Dermis blood vessel endothelial cell (primary cell): ENCODE measurements around the gene TEDC2. TPM values are rescaled to one million over a fixed set of nuclear protein-coding genes. Genes with fewer than 3 reads are reported as not detected.
"Not testable (repeated sequence)": the region's sequence is repeated elsewhere in the genome, so short reads cannot be mapped to it uniquely, and the experiment has no call there.

ENCODE experiments used
- DNase-seq: peaks from one replicate; pipeline ENCODE4 v3.0.0; 2010
- total RNA-seq: library from RNA; depleted of rRNA; stranded (reverse); fragments of >200 nt; gene quantifications from 2 replicates; pipeline ENCODE4 v1.2.3, GENCODE V29; 2014

The TEDC2 gene, protein sequence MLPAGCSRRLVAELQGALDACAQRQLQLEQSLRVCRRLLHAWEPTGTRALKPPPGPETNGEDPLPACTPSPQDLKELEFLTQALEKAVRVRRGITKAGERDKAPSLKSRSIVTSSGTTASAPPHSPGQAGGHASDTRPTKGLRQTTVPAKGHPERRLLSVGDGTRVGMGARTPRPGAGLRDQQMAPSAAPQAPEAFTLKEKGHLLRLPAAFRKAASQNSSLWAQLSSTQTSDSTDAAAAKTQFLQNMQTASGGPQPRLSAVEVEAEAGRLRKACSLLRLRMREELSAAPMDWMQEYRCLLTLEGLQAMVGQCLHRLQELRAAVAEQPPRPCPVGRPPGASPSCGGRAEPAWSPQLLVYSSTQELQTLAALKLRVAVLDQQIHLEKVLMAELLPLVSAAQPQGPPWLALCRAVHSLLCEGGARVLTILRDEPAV
- total RNA-seq: 6.3 and 7.0 TPM in 2 replicates

GRCh38 chr16:2459647-2460390 lies at the start of gene TEDC2:
TEDC2 (plus strand) TSS chr16:2460109; CDS start chr16:2460145, 36 bp downstream.
- peak; percentile 95 for DNase-seq

DNA sequence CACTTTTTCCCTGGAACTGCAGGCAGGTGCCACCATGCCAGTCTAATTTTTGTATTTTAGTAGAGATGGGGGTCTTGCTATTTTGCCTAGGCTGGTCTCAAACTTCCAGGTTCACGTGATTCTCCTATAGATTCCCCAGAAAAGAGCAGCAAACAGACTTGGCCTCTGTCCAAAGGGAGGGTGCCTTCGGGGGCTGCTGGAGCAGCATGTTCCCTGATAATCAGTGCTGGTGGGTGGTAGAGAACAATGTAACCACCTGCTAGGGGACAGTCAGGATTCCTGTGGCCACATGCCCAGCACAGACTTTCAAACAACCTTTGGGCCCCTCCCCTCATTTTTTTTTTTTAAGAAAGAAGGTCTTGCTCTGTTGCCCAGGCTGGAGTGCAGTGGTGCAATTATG lies 44.8 kb upstream of the TEDC2 start:
- DNase-seq: no peak

DNA sequence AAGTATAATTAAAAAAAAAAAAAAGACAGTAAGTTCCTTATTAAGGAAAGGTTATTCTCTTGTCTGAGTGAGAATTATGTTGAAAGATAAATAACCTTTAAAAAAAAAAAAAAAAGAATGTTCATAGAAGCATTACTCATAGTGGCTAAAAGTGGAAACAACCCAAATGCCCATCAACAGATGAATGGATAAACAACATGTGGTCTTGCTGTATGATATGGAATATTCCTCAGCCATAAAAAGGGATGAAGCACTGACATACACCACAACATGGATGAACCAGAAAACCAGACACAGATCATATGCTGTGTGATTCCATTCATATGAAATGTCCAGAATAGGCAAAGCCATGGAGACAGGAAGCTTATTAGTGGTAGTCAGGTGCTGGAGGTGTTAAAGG lies 39.9 kb upstream of the TEDC2 start:
- DNase-seq: no peak

DNA sequence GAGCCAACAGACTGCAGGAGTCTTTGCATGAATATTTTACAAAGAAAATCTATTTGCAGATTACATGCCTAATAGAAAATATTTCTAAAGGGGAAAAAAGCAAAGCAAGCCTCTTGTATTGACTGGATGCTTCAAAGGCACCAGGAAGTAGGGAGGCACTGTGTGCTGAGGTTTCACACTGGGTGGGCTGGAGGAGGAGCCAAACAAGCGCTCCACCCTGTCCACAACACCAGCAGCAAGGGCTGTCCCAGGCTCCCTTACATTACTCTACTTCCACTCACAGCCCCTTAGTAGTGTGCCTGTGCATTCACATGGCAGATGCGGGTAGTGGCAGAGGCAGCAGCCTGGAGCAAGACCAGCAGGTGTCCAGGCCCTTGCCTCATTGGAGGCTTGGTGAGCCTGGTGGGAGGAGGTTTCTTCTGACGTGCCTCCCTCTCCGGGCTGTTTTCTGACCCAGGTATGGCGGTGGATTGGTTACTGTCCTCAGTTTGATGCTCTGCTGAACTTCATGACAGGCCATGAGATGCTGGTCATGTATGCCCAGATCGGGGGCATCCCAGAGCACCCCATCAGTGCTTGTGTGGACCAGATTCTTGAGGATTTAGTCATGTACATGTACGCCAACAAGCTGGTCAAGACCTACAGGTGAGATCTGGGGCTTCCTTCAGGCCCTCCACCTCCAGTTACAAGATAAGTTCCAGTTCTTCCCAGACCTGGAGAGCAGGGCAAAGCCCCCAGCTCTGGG lies 37.6 kb upstream of the TEDC2 start:
- no peak for DNase-seq

DNA sequence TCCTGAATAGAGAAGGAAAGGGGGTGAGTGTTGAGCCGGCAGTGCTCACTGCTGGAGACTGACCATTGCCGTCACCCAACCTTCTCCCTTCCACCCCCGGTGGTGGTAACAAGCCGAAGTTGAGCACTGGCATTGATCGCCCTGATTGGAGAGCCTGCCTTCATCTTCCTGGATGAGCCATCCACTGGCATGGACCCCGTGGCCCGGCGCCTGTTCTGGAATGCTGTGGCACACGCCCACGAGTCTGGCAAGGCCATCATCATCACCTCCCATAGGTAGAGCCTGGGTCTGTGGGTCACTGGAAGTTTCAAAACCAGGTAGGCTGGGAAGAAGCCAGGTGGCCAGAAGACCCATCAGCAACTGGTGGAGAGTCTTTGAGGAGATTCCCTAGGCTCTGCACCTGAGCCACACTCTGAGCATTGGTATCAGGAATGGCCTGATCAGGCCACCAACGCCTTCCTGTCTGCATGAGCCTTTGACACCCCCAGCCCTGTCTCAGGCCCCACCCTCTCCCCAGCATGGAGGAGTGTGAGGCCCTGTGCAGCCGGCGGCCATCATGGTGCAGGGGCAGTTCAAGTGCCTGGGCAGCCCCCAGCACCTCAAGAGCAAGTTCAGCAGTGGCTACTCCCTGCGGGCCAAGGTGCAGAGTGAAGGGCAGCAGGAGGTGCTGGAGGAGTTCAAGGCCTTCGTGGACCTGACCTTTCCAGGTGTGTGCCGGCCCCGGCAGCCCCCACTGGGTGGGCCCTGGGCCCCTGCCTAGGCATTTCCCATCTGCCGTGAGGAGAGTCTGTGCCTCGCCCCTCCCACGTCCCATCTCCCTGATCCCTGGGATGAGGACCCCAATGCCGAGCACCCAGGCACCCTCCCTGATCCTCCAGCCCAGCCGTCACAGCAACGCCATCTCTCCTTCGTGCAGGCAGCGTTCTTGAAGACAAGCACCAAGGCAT lies 35.6 kb upstream of the TEDC2 start:
- DNase-seq: no peak

- no peak for DNase-seq
These were observed 34.8 kb upstream of the TEDC2 start for GRCh38 chr16:2425008-2425518.

DNA sequence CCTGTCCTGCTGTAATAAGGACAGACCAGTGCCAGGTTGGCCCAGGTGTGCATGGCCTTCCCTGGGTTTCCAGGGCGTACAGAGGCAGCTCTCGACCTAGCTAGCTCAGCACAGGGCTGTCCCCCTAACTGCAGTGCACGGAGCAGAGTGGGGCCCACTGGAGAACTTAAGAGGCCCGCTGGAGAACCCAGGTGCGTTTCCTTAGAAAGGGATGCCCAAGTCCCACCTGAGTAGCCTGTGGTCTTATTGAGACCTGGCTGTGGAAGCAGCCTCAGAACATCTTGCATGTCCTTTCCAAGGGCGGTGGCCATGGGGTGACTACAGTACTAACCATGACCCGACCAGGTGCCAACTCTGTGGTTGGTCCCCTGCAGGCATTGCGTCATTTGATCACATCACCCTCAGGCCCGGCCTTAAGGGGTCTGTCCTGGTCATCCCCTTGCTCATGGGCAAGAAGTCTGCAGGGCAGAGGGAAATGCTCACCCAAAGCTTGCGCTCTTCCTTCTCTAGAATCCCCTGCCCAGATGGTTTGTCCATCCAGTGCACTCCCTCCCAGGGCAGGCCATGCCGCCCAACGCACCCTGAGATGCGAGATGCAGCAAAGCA lies 34.0 kb upstream of the TEDC2 start:
- no peak for DNase-seq

DNA sequence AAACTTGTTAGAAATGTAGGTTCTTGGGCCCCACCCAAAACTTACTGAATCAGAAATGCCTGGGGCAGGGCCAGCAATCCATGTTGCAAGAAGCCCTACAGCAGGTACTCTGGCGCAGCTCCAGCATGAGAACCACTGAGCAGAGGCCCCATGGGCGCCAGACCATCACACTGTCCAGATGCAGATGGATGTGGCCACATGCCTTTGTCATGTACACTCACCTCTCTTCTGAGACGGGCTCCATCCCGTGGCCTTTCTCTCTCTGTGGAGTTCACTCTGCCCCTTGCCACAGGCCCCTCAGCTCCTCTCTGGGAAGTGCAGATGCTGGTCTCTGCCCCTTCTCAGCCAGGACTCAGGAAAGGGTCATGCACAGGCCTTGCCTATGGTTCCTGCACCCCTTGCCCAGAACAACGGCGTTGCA lies 33.0 kb upstream of the TEDC2 start:
- DNase-seq: no peak

DNA sequence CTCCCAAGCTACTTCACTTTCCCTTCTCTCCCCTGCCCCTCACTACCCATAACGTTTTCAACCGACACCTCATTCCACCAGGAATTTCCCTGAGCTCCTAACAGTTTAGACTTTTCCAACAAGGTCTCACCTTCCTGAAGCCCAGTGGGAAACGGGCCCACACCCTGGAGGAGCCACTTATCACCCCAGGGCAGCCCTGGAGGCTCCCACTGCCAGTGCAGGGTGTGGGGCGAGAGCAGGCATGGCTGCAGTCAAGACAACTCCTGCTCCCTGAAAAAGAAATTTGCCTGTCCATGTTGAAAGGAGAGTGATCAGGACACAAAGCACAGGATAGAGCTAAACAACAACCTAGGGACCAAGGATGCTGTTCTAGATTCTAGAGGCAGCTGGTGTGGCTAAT lies 32.4 kb upstream of the TEDC2 start:
- no peak for DNase-seq

- peak; percentile 55 for DNase-seq
These were observed 31.7 kb upstream of the TEDC2 start for GRCh38 chr16:2428051-2428783.

DNA sequence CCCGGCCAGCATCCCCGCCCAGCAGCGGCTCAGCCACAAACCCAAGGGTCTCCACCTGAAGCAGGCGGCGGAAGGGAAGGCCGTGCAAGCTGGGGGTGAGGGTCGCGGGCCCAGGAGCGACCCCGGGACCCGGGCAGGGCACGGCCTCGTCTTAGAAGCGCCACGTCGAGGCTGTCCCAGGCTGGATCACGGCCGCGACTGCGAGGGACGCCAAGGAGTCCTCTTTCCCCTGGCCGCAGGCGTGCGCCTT lies 31.2 kb upstream of the TEDC2 start:
- DNase-seq: no peak

DNA sequence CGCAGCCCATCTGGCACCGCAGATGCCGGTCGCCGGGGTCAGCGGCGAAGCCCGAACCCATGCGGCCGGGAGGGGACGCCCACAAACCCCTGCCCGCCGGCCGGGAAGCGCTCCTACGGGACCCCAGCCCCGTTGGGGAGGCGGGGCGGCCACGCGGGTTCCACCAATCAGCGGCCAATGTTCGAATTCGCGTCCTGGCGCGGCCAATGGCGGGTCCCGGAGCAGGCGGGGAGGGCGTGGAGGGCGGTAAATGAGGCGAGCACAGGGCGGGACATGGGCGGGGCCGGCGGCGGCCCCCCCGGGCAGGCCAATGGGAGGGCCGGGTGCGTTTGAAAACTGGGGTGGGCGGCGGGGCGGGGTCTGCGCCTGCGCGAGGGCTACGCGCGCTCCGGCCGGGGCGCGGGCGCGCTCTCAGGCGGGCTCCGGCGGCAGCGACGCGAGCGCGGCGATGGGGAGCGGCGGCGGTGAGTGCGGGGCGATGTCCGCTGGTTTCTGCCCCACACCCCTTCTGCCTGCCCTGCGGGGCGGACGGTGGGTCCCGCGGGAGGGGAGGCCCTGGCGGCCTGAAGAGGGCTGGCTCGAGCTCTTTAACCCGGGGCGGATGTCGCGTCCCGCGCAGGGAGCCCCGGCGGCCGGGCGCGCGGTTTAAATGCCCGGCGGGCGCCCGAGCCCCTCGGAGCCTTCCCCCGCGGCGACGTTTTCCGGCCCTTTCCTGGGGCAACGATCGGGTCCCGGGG lies 30.7 kb upstream of the TEDC2 start, which contains the start of gene CCNF:
Gene CCNF, plus strand, starts transcription at position 414 of the 737 bp plus-strand sequence. Its CDS starts 35 bp downstream, at position 449.
- peak; percentile 96 for DNase-seq

- peak; percentile 60 for DNase-seq
These were observed 29.9 kb upstream of the TEDC2 start for GRCh38 chr16:2429771-2430663.

- peak; percentile 13 for DNase-seq
These were observed 27.6 kb upstream of the TEDC2 start for GRCh38 chr16:2432286-2432685.

GRCh38 chr16:2432801-2433505 lies 27.0 kb upstream of the TEDC2 start:
- DNase-seq: peak; percentile 41

DNA sequence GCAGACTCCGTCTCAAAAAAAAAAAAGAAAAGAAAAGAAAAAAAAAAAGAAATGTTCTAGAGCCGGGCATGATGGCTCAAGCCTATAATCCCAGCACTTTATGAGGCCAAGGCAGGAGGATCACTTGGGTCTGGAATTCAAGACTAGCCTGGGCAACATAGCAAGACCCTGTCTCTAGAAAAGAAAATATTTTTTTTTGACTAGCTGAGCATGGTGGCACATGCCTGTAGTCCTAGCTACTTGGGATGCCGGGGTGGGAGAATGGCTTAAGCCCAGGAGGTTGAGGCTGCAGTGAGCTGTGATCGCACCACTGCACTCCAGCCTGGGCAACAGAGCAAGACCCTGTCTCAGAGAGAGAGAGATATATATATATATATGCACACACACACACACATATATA lies 24.7 kb upstream of the TEDC2 start:
- DNase-seq: not testable (repeated sequence)

GRCh38 chr16:2436110-2436509 lies 23.8 kb upstream of the TEDC2 start:
- no peak for DNase-seq
